OCI-LY3 (cell line): ENCODE measurements around the gene KRTAP5-3.

Source experiments
- EZH2phosphoT487 ChIP-seq: fragments of 200-600 bp; shearing (Covaris generic); IDR thresholded peaks from 2 replicates; pipeline ENCODE4 v1.6.1; 2018; ENCODE audit warnings: antibody characterized with exemption, mixed run types, low read depth
- TF ChIP-seq, protein P1 (sequence below): fragments of 200-600, 300-600 bp; sonication (generic); IDR thresholded peaks from 2 replicates; pipeline ENCODE4 v1.5.1; 2014; ENCODE audit warnings: antibody characterized with exemption, low read length, low read depth

DNA sequence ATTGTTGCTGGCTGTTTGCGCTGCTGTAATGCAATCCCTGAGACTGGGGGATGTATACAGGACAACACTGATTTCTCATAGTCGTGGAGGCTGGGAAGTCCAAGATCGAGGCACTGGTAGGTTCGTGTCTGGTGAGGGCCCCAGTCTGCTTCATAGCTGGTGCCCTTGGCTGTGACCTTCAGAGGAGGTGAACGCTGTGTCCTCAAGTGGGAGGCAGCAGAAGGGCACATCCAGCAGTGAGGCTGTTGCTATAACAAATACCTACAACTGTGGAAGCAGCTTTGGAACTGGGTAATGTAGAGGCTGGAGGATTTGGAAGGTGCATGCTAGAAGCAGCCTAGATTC lies 42.6 kb upstream of the KRTAP5-3 start:
- TF ChIP-seq, protein P1, sequence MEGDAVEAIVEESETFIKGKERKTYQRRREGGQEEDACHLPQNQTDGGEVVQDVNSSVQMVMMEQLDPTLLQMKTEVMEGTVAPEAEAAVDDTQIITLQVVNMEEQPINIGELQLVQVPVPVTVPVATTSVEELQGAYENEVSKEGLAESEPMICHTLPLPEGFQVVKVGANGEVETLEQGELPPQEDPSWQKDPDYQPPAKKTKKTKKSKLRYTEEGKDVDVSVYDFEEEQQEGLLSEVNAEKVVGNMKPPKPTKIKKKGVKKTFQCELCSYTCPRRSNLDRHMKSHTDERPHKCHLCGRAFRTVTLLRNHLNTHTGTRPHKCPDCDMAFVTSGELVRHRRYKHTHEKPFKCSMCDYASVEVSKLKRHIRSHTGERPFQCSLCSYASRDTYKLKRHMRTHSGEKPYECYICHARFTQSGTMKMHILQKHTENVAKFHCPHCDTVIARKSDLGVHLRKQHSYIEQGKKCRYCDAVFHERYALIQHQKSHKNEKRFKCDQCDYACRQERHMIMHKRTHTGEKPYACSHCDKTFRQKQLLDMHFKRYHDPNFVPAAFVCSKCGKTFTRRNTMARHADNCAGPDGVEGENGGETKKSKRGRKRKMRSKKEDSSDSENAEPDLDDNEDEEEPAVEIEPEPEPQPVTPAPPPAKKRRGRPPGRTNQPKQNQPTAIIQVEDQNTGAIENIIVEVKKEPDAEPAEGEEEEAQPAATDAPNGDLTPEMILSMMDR = no peak
- no peak for TF ChIP-seq EZH2phosphoT487
